Fibroblast of pulmonary artery (primary cell): ENCODE results near the gene DRAM1.

Experiments used
- DNase-seq: peaks from one replicate; pipeline ENCODE4 v3.0.0-alpha.2; 2010; ENCODE audit warnings: low read depth
- H3K4me3 ChIP-seq: replicated peaks from 2 replicates; pipeline ENCODE4 v1.5.1; 2011; ENCODE audit warnings: low read depth, mild to moderate bottlenecking, control low read depth, low read length, moderate library complexity
- TF ChIP-seq, protein P1 (sequence below): IDR thresholded peaks from 2 replicates; pipeline ENCODE4 v1.5.1; 2011; ENCODE audit warnings: mild to moderate bottlenecking, control low read depth, low read length, inconsistent platforms; ENCODE audit errors: missing control alignments

The DRAM1 gene

DNA sequence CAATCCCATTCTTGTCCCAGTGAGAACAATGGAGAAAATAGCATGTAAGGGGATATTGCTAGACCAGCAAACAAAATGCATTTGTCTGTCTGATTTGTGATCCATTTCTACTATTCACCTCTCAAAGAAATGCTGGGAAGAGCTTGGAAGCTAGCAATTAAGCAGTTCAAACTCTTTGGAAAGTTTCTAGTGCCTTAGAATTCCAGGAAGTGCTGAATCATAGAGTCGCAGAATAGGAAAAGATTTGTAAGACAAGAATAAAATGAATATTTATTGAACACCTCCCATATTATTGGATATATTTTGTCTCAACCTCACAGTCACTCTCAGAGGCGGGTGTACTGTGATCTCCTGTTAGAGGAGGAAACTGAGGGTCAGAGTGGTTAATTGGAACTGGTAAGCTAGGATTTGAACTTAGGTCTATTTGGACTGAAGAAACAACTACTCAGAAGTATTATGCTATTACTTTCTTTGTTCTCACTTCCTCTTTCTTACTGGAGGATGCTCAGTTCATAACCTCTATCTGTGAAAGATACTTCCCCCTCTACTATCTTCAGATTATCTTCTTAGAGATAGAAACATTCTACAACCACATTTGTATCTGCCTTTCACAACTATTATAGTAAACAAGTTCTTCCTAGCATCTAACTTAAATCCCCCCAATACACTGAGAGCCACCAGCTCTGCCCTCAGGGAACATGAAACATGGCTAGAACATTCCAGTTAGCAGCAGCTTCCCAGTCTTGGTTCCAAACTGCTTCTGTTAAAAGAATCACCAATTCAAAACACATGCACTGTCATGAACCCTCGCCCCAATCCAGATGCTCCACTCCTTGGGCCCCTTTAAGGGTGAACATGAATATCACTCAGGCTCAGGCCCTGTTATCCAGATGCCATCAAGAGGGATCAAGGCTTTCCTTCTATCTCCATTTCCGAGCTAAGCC lies 64.2 kb downstream of the DRAM1 start:
- TF ChIP-seq, protein P1, sequence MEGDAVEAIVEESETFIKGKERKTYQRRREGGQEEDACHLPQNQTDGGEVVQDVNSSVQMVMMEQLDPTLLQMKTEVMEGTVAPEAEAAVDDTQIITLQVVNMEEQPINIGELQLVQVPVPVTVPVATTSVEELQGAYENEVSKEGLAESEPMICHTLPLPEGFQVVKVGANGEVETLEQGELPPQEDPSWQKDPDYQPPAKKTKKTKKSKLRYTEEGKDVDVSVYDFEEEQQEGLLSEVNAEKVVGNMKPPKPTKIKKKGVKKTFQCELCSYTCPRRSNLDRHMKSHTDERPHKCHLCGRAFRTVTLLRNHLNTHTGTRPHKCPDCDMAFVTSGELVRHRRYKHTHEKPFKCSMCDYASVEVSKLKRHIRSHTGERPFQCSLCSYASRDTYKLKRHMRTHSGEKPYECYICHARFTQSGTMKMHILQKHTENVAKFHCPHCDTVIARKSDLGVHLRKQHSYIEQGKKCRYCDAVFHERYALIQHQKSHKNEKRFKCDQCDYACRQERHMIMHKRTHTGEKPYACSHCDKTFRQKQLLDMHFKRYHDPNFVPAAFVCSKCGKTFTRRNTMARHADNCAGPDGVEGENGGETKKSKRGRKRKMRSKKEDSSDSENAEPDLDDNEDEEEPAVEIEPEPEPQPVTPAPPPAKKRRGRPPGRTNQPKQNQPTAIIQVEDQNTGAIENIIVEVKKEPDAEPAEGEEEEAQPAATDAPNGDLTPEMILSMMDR, result no peak
- peak; percentile 40 for DNase-seq
- no peak overlapping the region for H3K4me3 ChIP-seq

- H3K4me3 ChIP-seq, result no peak overlapping the region
- TF ChIP-seq, protein P1, result no peak
- DNase-seq, result no peak
Measured at GRCh38 chr12:101942250-101942605, 64.8 kb downstream of the DRAM1 start.

DNA sequence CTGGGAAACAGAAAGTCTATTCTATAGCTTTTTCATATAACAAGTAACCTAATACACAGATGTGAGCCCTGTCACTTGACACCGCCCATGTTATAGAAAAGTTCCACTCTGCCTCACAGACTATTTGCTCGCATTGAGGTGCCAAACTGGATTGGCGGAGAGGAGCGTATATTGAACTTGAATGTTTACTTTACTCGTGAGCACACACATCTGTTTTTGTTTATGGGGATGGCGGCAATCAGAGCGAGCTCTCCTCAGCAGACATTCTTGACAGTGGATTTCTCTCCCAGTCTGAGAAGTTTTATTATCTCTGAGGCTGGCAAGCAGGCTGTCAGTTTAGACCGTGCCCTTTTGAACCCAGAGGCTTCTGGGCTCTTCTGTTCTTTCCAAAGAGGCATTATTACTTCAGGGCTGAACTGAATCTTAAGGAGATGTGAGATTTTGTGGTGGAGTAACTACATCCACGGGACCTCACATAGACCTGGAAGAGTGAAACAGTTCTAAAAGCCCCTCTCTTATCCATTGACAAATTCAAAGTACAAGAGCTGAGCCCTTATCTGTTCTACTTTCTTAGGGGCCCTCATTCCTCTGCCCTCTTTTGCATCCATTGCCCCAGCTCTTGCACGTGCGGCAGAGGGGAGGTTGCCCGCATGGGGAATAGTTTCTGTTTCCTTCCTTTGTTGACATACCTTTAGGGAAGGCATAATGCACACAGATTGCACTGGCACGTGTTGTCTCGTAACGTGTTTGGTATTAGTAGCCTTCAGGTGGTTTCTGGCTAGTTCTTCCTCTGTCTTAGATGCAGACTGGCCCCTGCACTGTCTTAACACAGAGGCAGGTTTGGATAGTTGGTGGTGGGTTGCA lies 68.2 kb downstream of the DRAM1 start:
- no peak for DNase-seq
- TF ChIP-seq, protein P1, result no peak
- no peak overlapping the region for H3K4me3 ChIP-seq

DNA sequence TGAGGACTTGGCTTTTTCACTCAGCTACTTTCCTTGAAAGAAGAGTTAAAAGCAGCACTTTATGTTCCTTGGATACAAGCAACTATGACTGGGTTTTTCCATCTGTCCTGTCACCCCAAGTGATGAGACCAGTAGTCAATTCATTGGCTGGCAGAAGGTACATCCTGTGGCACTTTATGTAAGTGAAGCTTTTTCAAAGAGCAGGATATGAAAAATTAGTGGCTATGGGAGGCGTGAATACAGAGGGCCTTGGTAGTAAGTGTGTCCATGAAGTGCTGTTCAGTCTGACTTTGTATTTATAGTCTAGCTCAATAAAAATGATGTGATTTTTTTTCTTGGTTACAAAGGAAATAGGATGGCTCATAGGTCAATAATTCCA lies 68.8 kb downstream of the DRAM1 start:
- TF ChIP-seq, protein P1, result no peak
- no peak for DNase-seq
- no peak overlapping the region for H3K4me3 ChIP-seq

DNA sequence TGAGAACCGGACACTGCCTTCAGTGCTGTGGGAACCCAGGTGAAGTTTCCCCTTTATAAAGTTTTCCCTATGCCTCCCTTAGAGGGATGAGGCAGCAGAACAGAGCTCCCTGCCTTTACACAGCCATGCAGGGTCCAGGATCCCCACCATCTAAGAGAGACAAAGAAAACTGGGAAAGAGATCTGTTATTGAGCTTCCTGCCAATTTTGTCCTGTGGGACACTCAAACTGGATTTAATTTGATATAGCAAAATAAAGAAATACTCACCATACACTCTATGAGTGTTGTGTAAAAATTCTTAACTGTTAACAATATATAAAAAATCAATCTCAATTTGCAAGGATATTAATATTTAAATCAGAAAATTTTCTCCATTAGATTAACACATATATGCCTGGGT lies 69.9 kb downstream of the DRAM1 start:
- H3K4me3 ChIP-seq, result no peak overlapping the region
- TF ChIP-seq, protein P1, result no peak
- DNase-seq, result no peak

DNA sequence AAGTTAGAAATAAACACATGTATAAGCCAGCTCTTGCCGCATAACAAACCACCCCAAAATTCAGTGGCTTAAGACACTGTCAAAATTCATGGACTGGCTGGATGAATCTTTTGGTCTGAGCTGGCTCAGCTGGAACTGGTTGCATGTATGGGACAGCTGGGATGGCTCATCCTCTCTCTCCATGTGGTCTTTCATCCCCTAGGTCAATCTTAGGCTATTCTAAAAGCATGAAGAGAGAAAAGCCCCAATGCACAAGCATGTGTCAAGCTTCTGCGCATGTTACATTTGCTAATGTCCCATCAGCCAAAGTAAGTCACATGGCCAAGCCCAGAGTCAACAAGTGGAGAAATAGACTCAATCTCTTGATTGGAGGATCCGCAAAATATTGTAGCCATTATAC lies 71.0 kb downstream of the DRAM1 start:
- no peak overlapping the region for H3K4me3 ChIP-seq
- DNase-seq, result no peak
- TF ChIP-seq, protein P1, result no peak
